ENCODE measurements around the gene SYT5. TPM values are rescaled to one million over a fixed set of nuclear protein-coding genes. Genes with fewer than 3 reads are reported as not detected.

The SYT5 gene
- total RNA-seq, 1 experiment from 2014 or later, result 1.3 TPM

GRCh38 chr19:55197528-55197927, 17.4 kb upstream of the SYT5 start:
- CTCF ChIA-PET, result no interaction called here

GRCh38 chr19:55196803-55197202, 16.7 kb upstream of the SYT5 start:
- CTCF ChIA-PET, result no interaction called here
- intact Hi-C loops (cut with micrococcal nuclease; ENCODE audit: unreplicated experiment), result no loop called here
- no TSS peak for BruUV-seq (replicated peaks)

More at GRCh38 chr19:55197528-55197927, 17.4 kb upstream of the SYT5 start:
- H3K27me3 ChIP-seq (ENCODE audit: insufficient read depth, low read depth), result no peaks in the 10 kb centered on the region
- no peaks in the 10 kb centered on the region for H3K79me2 ChIP-seq (ENCODE audit: low read depth)
- no peak overlapping the region for H2AFZ ChIP-seq
- H3K36me3 ChIP-seq (ENCODE audit: low read depth), result no peaks in the 10 kb centered on the region
- H3K4me1 ChIP-seq (replicated peaks; ENCODE audit: insufficient read depth), result no peaks in the 10 kb centered on the region
- BruUV-seq (replicated peaks), result no TSS peak
- no peak overlapping the region for H3K27ac ChIP-seq
- POLR2A ChIA-PET (ENCODE audit: unreplicated experiment), result interaction anchor here (0.6 kb wide), 1 partner anchor 30 kb away, joined by 3 read pairs; no protein-coding TSS in a partner anchor
- DNase-seq, result no peak
- TF ChIP-seq EZH2 (IDR thresholded peaks at IDR 0.05; ENCODE audit: low read depth) (no peak), CTCF (conservative IDR thresholded peaks at IDR 0.05) (no peak)
- no peaks in the 10 kb centered on the region for H4K20me1 ChIP-seq (ENCODE audit: insufficient read depth)
- intact Hi-C loops (cut with micrococcal nuclease; ENCODE audit: unreplicated experiment), result no loop called here
- H3K9me3 ChIP-seq (ENCODE audit: insufficient read depth, low read depth), result no peaks in the 10 kb centered on the region
- peaks cover 9% of the 10 kb centered on the region; the same call in 1 of the 2 replicates for H3F3A ChIP-seq (ENCODE audit: insufficient read depth, low read depth)
- H3K4me3 ChIP-seq, result no peak overlapping the region
- no peaks in the 10 kb centered on the region for H3K9me2 ChIP-seq (ENCODE audit: insufficient read depth)
- H3K4me2 ChIP-seq, result no peak overlapping the region

GRCh38 chr19:55193481-55193880, 13.4 kb upstream of the SYT5 start:
- POLR2A ChIA-PET (ENCODE audit: unreplicated experiment), result no interaction called here
- Histone ChIP-seq H3K4me2 (no peak overlapping the region), H2AFZ (no peak overlapping the region), H3K4me3 (no peak overlapping the region), H3K36me3 (ENCODE audit: low read depth) (no peaks in the 10 kb centered on the region), H3K27ac (no peak overlapping the region), H3K79me2 (ENCODE audit: low read depth) (no peaks in the 10 kb centered on the region), H3K27me3 (ENCODE audit: insufficient read depth, low read depth) (no peaks in the 10 kb centered on the region), H3K4me1 (replicated peaks; ENCODE audit: insufficient read depth) (peaks cover 15% of the 10 kb centered on the region; the same call in 1 of the 2 replicates), H3K9me3 (ENCODE audit: insufficient read depth, low read depth) (no peaks in the 10 kb centered on the region), H4K20me1 (ENCODE audit: insufficient read depth) (no peaks in the 10 kb centered on the region), H3F3A (ENCODE audit: insufficient read depth, low read depth) (peaks cover 36% of the 10 kb centered on the region), H3K9me2 (ENCODE audit: insufficient read depth) (no peaks in the 10 kb centered on the region)
- TF ChIP-seq EZH2 (IDR thresholded peaks at IDR 0.05; ENCODE audit: low read depth) (no peak), CTCF (conservative IDR thresholded peaks at IDR 0.05) (no peak)
- CTCF ChIA-PET, result interaction anchor here (0.5 kb wide), 1 partner anchor 52 kb away, joined by 7 read pairs; no protein-coding TSS in a partner anchor
- intact Hi-C loops (cut with micrococcal nuclease; ENCODE audit: unreplicated experiment), result no loop called here
- DNase-seq, result no peak
- BruUV-seq (replicated peaks), result no TSS peak

More at GRCh38 chr19:55196803-55197202, 16.7 kb upstream of the SYT5 start:
- Histone ChIP-seq H4K20me1 (ENCODE audit: insufficient read depth) (no peaks in the 10 kb centered on the region), H3K79me2 (ENCODE audit: low read depth) (no peaks in the 10 kb centered on the region), H3K4me3 (no peak overlapping the region), H3K36me3 (ENCODE audit: low read depth) (no peaks in the 10 kb centered on the region), H3K9me3 (ENCODE audit: insufficient read depth, low read depth) (no peaks in the 10 kb centered on the region), H3K9me2 (ENCODE audit: insufficient read depth) (no peaks in the 10 kb centered on the region), H3F3A (ENCODE audit: insufficient read depth, low read depth) (peaks cover 9% of the 10 kb centered on the region; the same call in 1 of the 2 replicates), H3K27ac (no peak overlapping the region), H2AFZ (no peak overlapping the region), H3K4me2 (no peak overlapping the region), H3K27me3 (ENCODE audit: insufficient read depth, low read depth) (no peaks in the 10 kb centered on the region), H3K4me1 (replicated peaks; ENCODE audit: insufficient read depth) (no peaks in the 10 kb centered on the region)
- POLR2A ChIA-PET (ENCODE audit: unreplicated experiment), result interaction anchor here (0.6 kb wide), 1 partner anchor 30 kb away, joined by 3 read pairs; no protein-coding TSS in a partner anchor
- DNase-seq, result no peak
- TF ChIP-seq EZH2 (IDR thresholded peaks at IDR 0.05; ENCODE audit: low read depth), result no peak

Measured in PC-9 (cell line).